Measurements from ENCODE around the gene WDR72.

Gene WDR72

GRCh38 chr15:53473886-53474285 is 285.6 kb downstream of the WDR72 start:
- no peak overlapping the region for H3K4me3 ChIP-seq (ENCODE audit: low read depth, low read length)
- DNase-seq (ENCODE audit: low read depth), result no peak

DNA sequence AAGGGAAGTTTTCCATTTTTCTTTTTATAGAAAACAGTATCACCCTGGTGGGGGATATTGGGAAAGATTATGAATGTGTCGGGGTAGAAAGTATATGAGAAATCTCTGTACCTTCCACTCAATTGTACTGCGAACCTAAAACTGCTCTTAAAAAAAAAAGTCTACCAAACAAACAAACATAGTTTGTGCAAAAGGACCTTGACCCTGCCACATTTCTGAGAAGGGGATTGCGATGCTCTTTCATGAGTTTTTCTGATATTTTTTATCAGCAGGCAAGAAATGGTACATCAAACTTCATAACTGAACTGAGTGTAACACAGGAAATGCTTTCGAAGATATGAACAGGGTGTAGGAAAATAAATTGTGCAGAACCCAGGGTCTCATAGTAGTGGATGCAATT is 286.0 kb downstream of the WDR72 start:
- no peak for DNase-seq (ENCODE audit: low read depth)

DNA sequence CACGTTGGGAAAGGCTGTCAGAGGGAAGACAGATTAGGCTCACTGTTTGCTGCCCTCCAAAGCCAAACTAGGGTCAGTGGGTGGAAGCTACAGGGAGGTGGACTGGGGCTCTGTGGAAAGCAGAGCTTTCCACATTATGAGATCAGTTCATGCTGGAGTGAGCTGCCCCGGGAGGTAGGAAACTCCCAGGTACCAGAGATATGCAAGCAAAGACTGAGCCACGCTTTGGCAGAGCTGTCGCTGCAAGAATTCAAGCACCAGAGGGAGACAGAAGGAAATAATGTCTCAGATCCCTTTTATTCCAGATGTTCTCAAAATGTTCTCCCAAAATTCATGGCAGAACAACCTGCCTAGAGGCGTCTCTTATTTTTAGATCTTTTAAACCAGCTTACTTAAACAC is 286.6 kb downstream of the WDR72 start:
- no peak for DNase-seq (ENCODE audit: low read depth)
- H3K4me3 ChIP-seq (ENCODE audit: low read depth, low read length), result no peak overlapping the region

More for the DNA sequence above, 286.0 kb downstream of the WDR72 start:
- H3K4me3 ChIP-seq (ENCODE audit: low read depth, low read length), result no peak overlapping the region

GRCh38 chr15:53472210-53472609 is 287.3 kb downstream of the WDR72 start:
- no peak overlapping the region for H3K4me3 ChIP-seq (ENCODE audit: low read depth, low read length)
- DNase-seq (ENCODE audit: low read depth), result no peak

DNA sequence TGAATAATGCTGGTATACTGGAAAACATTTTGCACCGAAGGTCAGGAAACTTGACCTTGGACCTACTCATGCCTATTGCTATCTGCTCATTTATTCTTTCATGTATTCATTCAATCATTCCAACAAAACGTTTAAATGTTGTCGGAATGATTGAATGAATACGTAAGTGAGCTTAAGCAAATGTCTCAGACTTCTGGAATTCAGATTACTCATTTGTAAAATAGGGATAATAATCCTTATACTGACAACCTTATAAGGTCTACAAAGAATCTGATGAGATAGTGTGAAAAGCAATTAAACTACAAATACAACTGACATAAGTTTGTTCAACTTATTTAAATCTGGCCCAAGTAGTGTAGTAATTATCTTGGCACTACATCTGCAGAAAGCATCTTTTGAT is 288.7 kb downstream of the WDR72 start:
- DNase-seq (ENCODE audit: low read depth), result no peak
- H3K4me3 ChIP-seq (ENCODE audit: low read depth, low read length), result no peak overlapping the region

GRCh38 chr15:53469422-53469821 is 290.0 kb downstream of the WDR72 start:
- no peak for DNase-seq (ENCODE audit: low read depth)
- no peak overlapping the region for H3K4me3 ChIP-seq (ENCODE audit: low read depth, low read length)
